WTC11 (cell line): ENCODE results near the gene TSHZ1. TPM values are rescaled to one million over a fixed set of nuclear protein-coding genes. Genes with fewer than 3 reads are reported as not detected.

Experiments
- ATAC-seq: fragments of 200-7000 bp; cut with Tn5 transposase; 2 replicates; pipeline ENCODE4 v1.10.0; 2021; ENCODE audit warnings: mild to moderate bottlenecking, moderate library complexity
- CTCF ChIA-PET: fragments of 300-600 bp; sonication (Branson Sonifier 250); formaldehyde crosslinking; loops from one replicate; lab custom pipeline; 2021; ENCODE audit warnings: antibody characterized with exemption; lab: Charles Lee
- POLR2A ChIA-PET: fragments of 350-600 bp; sonication (Branson Sonifier 250); formaldehyde crosslinking; loops from one replicate; lab custom pipeline; 2021; ENCODE audit warnings: antibody characterized with exemption; lab: Charles Lee
- DNase-seq: peaks from one replicate; pipeline ENCODE4 v3.0.0; 2021; ENCODE audit warnings: low spot score
- H3K27ac Mint-ChIP-seq: 2 replicates; pipeline ENCODE4 v1.8.0; 2021; ENCODE audit warnings: mixed read lengths
- H3K27me3 Mint-ChIP-seq: 2 replicates; pipeline ENCODE4 v1.8.0; 2021; ENCODE audit warnings: low read depth, mild to moderate bottlenecking, moderate library complexity, mixed read lengths
- H3K36me3 Mint-ChIP-seq: 2 replicates; pipeline ENCODE4 v1.8.0; 2021; ENCODE audit warnings: mixed read lengths
- H3K4me1 Mint-ChIP-seq: 2 replicates; pipeline ENCODE4 v1.8.0; 2022; ENCODE audit warnings: mixed read lengths
- H3K4me3 Mint-ChIP-seq: 2 replicates; pipeline ENCODE4 v1.8.0; 2021; ENCODE audit warnings: mild to moderate bottlenecking, moderate library complexity, mixed read lengths
- H3K9me3 Mint-ChIP-seq: 2 replicates; pipeline ENCODE4 v1.8.0; 2021; ENCODE audit warnings: mixed read lengths
- CREB1 ChIP-seq: sonication (generic); formaldehyde crosslinking; IDR thresholded peaks from 2 replicates; pipeline ENCODE4 v1.8.0; 2023; ENCODE audit warnings: mild to moderate bottlenecking, missing genetic modification reagents
- ESRRA ChIP-seq: sonication (generic); formaldehyde crosslinking; IDR thresholded peaks from 2 replicates; pipeline ENCODE4 v1.8.1; 2022; ENCODE audit warnings: mild to moderate bottlenecking, missing genetic modification reagents, borderline replicate concordance
- FOXP1 ChIP-seq: sonication (generic); formaldehyde crosslinking; IDR thresholded peaks from 2 replicates; pipeline ENCODE4 v1.8.0; 2022; ENCODE audit warnings: missing genetic modification reagents, mild to moderate bottlenecking, moderate library complexity, borderline replicate concordance
- GABPB1 ChIP-seq: sonication (generic); formaldehyde crosslinking; IDR thresholded peaks from 2 replicates; pipeline ENCODE4 v1.8.1; 2023; ENCODE audit warnings: mild to moderate bottlenecking, missing genetic modification reagents
- GRHL2 ChIP-seq: fragments of 250-450 bp; sonication (Bioruptor Pico); IDR thresholded peaks from 2 replicates; pipeline ENCODE4 v1.8.0; 2022; ENCODE audit warnings: mild to moderate bottlenecking, moderate library complexity; ENCODE audit not compliant: insufficient replicate concordance, severe bottlenecking
- JUN ChIP-seq: sonication (generic); formaldehyde crosslinking; IDR thresholded peaks from 2 replicates; pipeline ENCODE4 v1.8.0; 2023; ENCODE audit warnings: mild to moderate bottlenecking, missing genetic modification reagents
- NFATC4 ChIP-seq: fragments of 250-450 bp; sonication (Bioruptor Pico); IDR thresholded peaks from 2 replicates; pipeline ENCODE4 v1.9.0; 2021; ENCODE audit warnings: mild to moderate bottlenecking
- NFE2L1 ChIP-seq: sonication (generic); formaldehyde crosslinking; IDR thresholded peaks from 2 replicates; pipeline ENCODE4 v1.8.1; 2023; ENCODE audit warnings: missing genetic modification reagents
- NFYB ChIP-seq: sonication (generic); formaldehyde crosslinking; conservative IDR thresholded peaks from 2 replicates; pipeline ENCODE4 v1.8.0; 2022; ENCODE audit warnings: low read depth, missing genetic modification reagents
- OVOL2 ChIP-seq: fragments of 250-450 bp; sonication (Bioruptor Pico); IDR thresholded peaks from 2 replicates; pipeline ENCODE4 v1.9.0; 2021; ENCODE audit warnings: mild to moderate bottlenecking, borderline replicate concordance
- PRRX2 ChIP-seq: fragments of 250-450 bp; sonication (Bioruptor Pico); IDR thresholded peaks from 2 replicates; pipeline ENCODE4 v1.8.0; 2021; ENCODE audit warnings: mild to moderate bottlenecking
- SMAD3 ChIP-seq: sonication (generic); formaldehyde crosslinking; IDR thresholded peaks from 2 replicates; pipeline ENCODE4 v1.8.0; 2022; ENCODE audit warnings: missing genetic modification reagents, mild to moderate bottlenecking, borderline replicate concordance
- SOX15 ChIP-seq: fragments of 250-450 bp; sonication (Bioruptor Pico); IDR thresholded peaks from 2 replicates; pipeline ENCODE4 v1.9.0; 2021; ENCODE audit warnings: mild to moderate bottlenecking
- SP1 ChIP-seq: sonication (generic); formaldehyde crosslinking; conservative IDR thresholded peaks from 2 replicates; pipeline ENCODE4 v1.8.1; 2022; ENCODE audit warnings: missing genetic modification reagents
- ZNF138 ChIP-seq: sonication (generic); formaldehyde crosslinking; conservative IDR thresholded peaks from 2 replicates; pipeline ENCODE4 v1.8.1; 2022; ENCODE audit warnings: mild to moderate bottlenecking, moderate library complexity, missing genetic modification reagents
- ZNF219 ChIP-seq: sonication (generic); formaldehyde crosslinking; IDR thresholded peaks from 2 replicates; pipeline ENCODE4 v1.8.0; 2023; ENCODE audit warnings: missing genetic modification reagents, mild to moderate bottlenecking, borderline replicate concordance
- ZNF263 ChIP-seq: sonication (generic); formaldehyde crosslinking; IDR thresholded peaks from 2 replicates; pipeline ENCODE4 v1.8.1; 2022; ENCODE audit warnings: low read depth, mild to moderate bottlenecking, moderate library complexity, missing genetic modification reagents
- ZNF423 ChIP-seq: fragments of 250-450 bp; sonication (Bioruptor Pico); IDR thresholded peaks from 2 replicates; pipeline ENCODE4 v2.1.2; 2022; ENCODE audit warnings: mild to moderate bottlenecking, moderate library complexity
- ZNF671 ChIP-seq: fragments of 250-450 bp; sonication (Bioruptor Pico); IDR thresholded peaks from 2 replicates; pipeline ENCODE4 v1.8.0; 2021; ENCODE audit warnings: mild to moderate bottlenecking
- total RNA-seq: library from RNA; stranded (reverse); gene quantifications from 3 replicates; pipeline ENCODE4 v1.2.3, GENCODE V29; 2021
- TF ChIP-seq, protein P1 (sequence below): sonication (generic); formaldehyde crosslinking; IDR thresholded peaks from 2 replicates; pipeline ENCODE4 v1.8.1; 2022; ENCODE audit warnings: mild to moderate bottlenecking, moderate library complexity, missing genetic modification reagents
- TF ChIP-seq, protein P2 (sequence below): sonication (generic); formaldehyde crosslinking; IDR thresholded peaks from 2 replicates; pipeline ENCODE4 v1.8.1; 2023; ENCODE audit warnings: mild to moderate bottlenecking, missing genetic modification reagents, borderline replicate concordance
- TF ChIP-seq, protein P3 (sequence below): sonication (generic); formaldehyde crosslinking; IDR thresholded peaks from 2 replicates; pipeline ENCODE4 v1.8.0; 2022; ENCODE audit warnings: mild to moderate bottlenecking, missing genetic modification reagents
- TF ChIP-seq, protein P4 (sequence below): sonication (generic); formaldehyde crosslinking; IDR thresholded peaks from 2 replicates; pipeline ENCODE4 v1.8.0; 2022; ENCODE audit warnings: mild to moderate bottlenecking, missing genetic modification reagents
- TF ChIP-seq, protein P5 (sequence below): sonication (generic); formaldehyde crosslinking; IDR thresholded peaks from 2 replicates; pipeline ENCODE4 v1.8.1; 2023; ENCODE audit warnings: mild to moderate bottlenecking, moderate library complexity, missing genetic modification reagents
- TF ChIP-seq, protein P6 (sequence below): fragments of 250-450 bp; sonication (Bioruptor Pico); IDR thresholded peaks from 2 replicates; pipeline ENCODE4 v1.9.0; 2021; ENCODE audit warnings: mild to moderate bottlenecking

TSHZ1 gene
- total RNA-seq, 1 experiment from 2014 or later = 2.9 TPM

DNA sequence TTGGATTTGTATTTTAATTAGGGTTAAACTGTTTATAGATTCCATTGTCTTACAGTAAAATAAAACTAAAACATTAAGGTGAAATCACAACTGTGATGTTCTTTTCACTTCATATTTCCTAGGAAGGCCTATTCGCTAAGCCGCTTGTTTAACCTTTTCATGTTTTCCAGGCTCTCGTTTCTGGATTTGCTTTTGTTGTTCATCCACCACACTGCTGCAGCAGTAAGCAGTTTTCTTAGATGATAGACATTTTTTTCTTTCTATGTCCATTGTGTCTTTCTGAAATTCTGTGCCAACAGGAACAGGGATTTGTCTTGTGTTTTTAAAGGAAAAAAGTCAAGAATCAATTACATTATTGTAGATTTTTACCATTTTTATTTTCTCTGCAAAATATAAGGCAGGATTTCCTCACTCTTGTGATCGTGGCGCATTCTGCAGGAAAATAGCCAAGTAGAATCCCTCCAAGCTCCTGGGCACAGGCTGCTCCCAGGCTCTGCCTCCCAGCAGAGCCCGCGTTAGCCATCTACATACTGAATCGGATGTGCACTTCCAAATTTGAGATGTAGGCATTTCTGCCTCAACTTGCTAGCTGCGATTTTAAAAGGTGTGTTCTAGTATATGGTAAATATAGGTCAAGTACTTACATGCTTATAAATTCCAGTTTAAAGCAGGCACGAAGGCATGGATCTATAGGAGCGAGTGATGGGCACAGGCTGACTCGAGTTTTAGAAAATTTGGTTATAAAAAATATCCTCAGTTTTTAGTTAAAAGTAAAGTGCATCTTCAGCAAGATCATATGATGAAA, 10.2 kb downstream of the TSHZ1 start:
- Mint-ChIP-seq H3K4me1 (peaks cover 16% of the 10 kb centered on the region), H3K27me3 (no peaks in the 10 kb centered on the region), H3K27ac (no peak overlapping the region), H3K9me3 (no peaks in the 10 kb centered on the region), H3K4me3 (no peak overlapping the region)
- no peak for ATAC-seq
- CTCF ChIA-PET = no interaction called here
- no peak for TF ChIP-seq ESRRA (CRISPR knock-in tag)
- TF ChIP-seq ZNF263 = no peak
- TF ChIP-seq, protein P1, sequence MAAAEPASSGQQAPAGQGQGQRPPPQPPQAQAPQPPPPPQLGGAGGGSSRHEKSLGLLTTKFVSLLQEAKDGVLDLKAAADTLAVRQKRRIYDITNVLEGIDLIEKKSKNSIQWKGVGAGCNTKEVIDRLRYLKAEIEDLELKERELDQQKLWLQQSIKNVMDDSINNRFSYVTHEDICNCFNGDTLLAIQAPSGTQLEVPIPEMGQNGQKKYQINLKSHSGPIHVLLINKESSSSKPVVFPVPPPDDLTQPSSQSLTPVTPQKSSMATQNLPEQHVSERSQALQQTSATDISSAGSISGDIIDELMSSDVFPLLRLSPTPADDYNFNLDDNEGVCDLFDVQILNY = no peak
- no peak for TF ChIP-seq NFATC4 (CRISPR knock-in tag)
- no peak for TF ChIP-seq ZNF138
- TF ChIP-seq NFYB (CRISPR knock-in tag) = no peak
- TF ChIP-seq PRRX2 = no peak
- no peak for TF ChIP-seq CREB1 (CRISPR knock-in tag)
- TF ChIP-seq SMAD3 (CRISPR knock-in tag) = no peak
- no peak for TF ChIP-seq ZNF671 (CRISPR knock-in tag)
- no peak for TF ChIP-seq GABPB1
- TF ChIP-seq NFE2L1 (CRISPR knock-in tag) = no peak
- TF ChIP-seq, protein P2, sequence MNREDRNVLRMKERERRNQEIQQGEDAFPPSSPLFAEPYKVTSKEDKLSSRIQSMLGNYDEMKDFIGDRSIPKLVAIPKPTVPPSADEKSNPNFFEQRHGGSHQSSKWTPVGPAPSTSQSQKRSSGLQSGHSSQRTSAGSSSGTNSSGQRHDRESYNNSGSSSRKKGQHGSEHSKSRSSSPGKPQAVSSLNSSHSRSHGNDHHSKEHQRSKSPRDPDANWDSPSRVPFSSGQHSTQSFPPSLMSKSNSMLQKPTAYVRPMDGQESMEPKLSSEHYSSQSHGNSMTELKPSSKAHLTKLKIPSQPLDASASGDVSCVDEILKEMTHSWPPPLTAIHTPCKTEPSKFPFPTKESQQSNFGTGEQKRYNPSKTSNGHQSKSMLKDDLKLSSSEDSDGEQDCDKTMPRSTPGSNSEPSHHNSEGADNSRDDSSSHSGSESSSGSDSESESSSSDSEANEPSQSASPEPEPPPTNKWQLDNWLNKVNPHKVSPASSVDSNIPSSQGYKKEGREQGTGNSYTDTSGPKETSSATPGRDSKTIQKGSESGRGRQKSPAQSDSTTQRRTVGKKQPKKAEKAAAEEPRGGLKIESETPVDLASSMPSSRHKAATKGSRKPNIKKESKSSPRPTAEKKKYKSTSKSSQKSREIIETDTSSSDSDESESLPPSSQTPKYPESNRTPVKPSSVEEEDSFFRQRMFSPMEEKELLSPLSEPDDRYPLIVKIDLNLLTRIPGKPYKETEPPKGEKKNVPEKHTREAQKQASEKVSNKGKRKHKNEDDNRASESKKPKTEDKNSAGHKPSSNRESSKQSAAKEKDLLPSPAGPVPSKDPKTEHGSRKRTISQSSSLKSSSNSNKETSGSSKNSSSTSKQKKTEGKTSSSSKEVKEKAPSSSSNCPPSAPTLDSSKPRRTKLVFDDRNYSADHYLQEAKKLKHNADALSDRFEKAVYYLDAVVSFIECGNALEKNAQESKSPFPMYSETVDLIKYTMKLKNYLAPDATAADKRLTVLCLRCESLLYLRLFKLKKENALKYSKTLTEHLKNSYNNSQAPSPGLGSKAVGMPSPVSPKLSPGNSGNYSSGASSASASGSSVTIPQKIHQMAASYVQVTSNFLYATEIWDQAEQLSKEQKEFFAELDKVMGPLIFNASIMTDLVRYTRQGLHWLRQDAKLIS (CRISPR knock-in tag) = no peak
- TF ChIP-seq, protein P3, sequence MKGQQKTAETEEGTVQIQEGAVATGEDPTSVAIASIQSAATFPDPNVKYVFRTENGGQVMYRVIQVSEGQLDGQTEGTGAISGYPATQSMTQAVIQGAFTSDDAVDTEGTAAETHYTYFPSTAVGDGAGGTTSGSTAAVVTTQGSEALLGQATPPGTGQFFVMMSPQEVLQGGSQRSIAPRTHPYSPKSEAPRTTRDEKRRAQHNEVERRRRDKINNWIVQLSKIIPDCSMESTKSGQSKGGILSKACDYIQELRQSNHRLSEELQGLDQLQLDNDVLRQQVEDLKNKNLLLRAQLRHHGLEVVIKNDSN (CRISPR knock-in tag) = no peak
- no peak for TF ChIP-seq FOXP1
- no peak for TF ChIP-seq ZNF423 (CRISPR knock-in tag)
- TF ChIP-seq, protein P4, sequence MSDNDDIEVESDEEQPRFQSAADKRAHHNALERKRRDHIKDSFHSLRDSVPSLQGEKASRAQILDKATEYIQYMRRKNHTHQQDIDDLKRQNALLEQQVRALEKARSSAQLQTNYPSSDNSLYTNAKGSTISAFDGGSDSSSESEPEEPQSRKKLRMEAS = no peak
- TF ChIP-seq OVOL2 (CRISPR knock-in tag) = no peak
- TF ChIP-seq, all 79 proteins: peak for 0
- DNase-seq = no peak
- H3K36me3 Mint-ChIP-seq = no peaks in the 10 kb centered on the region
- POLR2A ChIA-PET = interaction anchor here (0.6 kb wide), 1 partner anchor 11 kb away, joined by 3 read pairs; no protein-coding TSS in a partner anchor

DNA sequence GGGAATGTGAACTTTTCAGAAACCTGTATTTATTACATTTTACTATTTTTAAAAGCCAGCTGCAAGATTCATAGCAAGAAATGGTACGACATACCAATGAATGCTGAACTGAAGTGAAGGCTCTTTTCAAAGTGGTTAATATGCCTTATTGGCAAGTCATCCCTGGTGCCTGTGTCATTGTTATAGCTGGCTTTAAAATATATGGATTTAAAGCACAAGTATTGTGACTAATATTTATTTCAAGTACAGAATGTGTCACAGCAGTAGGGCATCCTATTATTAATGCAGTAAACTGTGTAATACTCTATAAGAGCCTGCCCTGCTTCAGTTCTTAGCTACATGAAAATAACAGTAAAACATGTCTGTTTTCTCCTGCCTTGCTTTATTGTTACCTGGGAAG, 10.8 kb downstream of the TSHZ1 start:
- DNase-seq = no peak
- POLR2A ChIA-PET = interaction anchor here (0.6 kb wide), 1 partner anchor 11 kb away, joined by 3 read pairs; no protein-coding TSS in a partner anchor
- no peak for TF ChIP-seq SP1 (CRISPR knock-in tag)
- TF ChIP-seq, protein P5, sequence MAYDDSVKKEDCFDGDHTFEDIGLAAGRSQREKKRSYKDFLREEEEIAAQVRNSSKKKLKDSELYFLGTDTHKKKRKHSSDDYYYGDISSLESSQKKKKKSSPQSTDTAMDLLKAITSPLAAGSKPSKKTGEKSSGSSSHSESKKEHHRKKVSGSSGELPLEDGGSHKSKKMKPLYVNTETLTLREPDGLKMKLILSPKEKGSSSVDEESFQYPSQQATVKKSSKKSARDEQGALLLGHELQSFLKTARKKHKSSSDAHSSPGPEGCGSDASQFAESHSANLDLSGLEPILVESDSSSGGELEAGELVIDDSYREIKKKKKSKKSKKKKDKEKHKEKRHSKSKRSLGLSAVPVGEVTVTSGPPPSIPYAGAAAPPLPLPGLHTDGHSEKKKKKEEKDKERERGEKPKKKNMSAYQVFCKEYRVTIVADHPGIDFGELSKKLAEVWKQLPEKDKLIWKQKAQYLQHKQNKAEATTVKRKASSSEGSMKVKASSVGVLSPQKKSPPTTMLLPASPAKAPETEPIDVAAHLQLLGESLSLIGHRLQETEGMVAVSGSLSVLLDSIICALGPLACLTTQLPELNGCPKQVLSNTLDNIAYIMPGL (CRISPR knock-in tag) = no peak
- no peak for TF ChIP-seq ZNF263
- no peak for TF ChIP-seq JUN
- TF ChIP-seq, protein P2 (CRISPR knock-in tag) = no peak
- TF ChIP-seq ZNF219 (CRISPR knock-in tag) = no peak
- no peak for TF ChIP-seq SOX15
- TF ChIP-seq, protein P6, sequence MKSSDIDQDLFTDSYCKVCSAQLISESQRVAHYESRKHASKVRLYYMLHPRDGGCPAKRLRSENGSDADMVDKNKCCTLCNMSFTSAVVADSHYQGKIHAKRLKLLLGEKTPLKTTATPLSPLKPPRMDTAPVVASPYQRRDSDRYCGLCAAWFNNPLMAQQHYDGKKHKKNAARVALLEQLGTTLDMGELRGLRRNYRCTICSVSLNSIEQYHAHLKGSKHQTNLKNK = no peak
- TF ChIP-seq GRHL2 (CRISPR knock-in tag) = no peak

More for the DNA sequence above, 10.8 kb downstream of the TSHZ1 start:
- no peak overlapping the region for H3K4me3 Mint-ChIP-seq
- H3K27me3 Mint-ChIP-seq = no peaks in the 10 kb centered on the region
- H3K36me3 Mint-ChIP-seq = no peaks in the 10 kb centered on the region
- CTCF ChIA-PET = no interaction called here
- no peak overlapping the region for H3K27ac Mint-ChIP-seq
- H3K4me1 Mint-ChIP-seq = peaks cover 11% of the 10 kb centered on the region
- no peaks in the 10 kb centered on the region for H3K9me3 Mint-ChIP-seq
- ATAC-seq = no peak
